Ovary (tissue), 9 donors: ENCODE data around the gene HIF1AN. TPM values are rescaled to one million over a fixed set of nuclear protein-coding genes. Genes with fewer than 3 reads are reported as not detected.

ENCODE experiments used
- DNase-seq, 5 donors: peaks; one replicate each; pipeline ENCODE4 v3.0.0-alpha.2; 2019 to 2020
- H3K27ac ChIP-seq, 2 donors: fragments of 200-600 bp; one replicate each; pipeline versions ENCODE4 v1.5.1 to v1.8.0; 2019 to 2022
- H3K27me3 ChIP-seq: fragments of 200-600 bp; one replicate; pipeline ENCODE4 v1.8.0; 2022
- H3K36me3 ChIP-seq: fragments of 200-600 bp; sonication (generic); one replicate; pipeline ENCODE4 v1.5.1; 2019
- H3K4me1 ChIP-seq: one replicate; pipeline ENCODE4 v1.8.1; 2013; ENCODE audit warnings: mild to moderate bottlenecking, moderate library complexity; ENCODE audit not compliant: insufficient read depth
- H3K4me3 ChIP-seq: fragments of 200-600 bp; sonication (generic); one replicate; pipeline ENCODE4 v1.5.1; 2017
- H3K9me3 ChIP-seq, 2 donors: fragments of 200-600 bp in 1 of 2; sonication (generic) in 1 of 2; one replicate each; pipeline versions ENCODE4 v1.5.1 to v1.8.1; 2013 to 2019; ENCODE audit warnings: mild to moderate bottlenecking in 1 of 2, moderate library complexity in 1 of 2
- EP300 ChIP-seq: sonication (generic); formaldehyde crosslinking; IDR thresholded peaks from one replicate; pipeline ENCODE4 v1.6.1; 2017; ENCODE audit warnings: antibody characterized with exemption
- POLR2A ChIP-seq: fragments of 450-650 bp; IDR thresholded peaks from one replicate; pipeline ENCODE4 v1.6.1; 2017; ENCODE audit warnings: antibody characterized with exemption, mild to moderate bottlenecking, moderate library complexity
- WGBS, 3 donors: extraction: QIAGEN DNeasy Blood & Tissue Kit in 1 of 3; methylation state at CpG; one replicate each; pipeline versions ENCODE4 v1.1.5 to v1.1.7; 2013 to 2017; 5-methylcytosine and 5-hydroxymethylcytosine counted together
- intact Hi-C, 4 donors: fragments of 100-400 bp; cut with DNase I; formaldehyde crosslinking; loops; one replicate each; pipeline versions ENCODE4 v1.11.0 to v1.15.1; 2022 to 2023
- polyA plus RNA-seq, 2 donors: library from polyadenylated mRNA; stranded (reverse); fragments of 200-250 nt in 1 of 2; fragments of 350-450 nt in 1 of 2; fragmentation: Illumina TruSeq in 1 of 2; extraction: RNeasy Lipid Tissue Mini Kit (QIAGEN cat#74804) in 1 of 2; gene quantifications; one replicate each; pipeline ENCODE4 v1.2.3, GENCODE V29; 2013 to 2014
- total RNA-seq, 7 donors: library from RNA; depleted of rRNA in 2 of 7; stranded (reverse); fragments of >200 nt in 2 of 7; fragmentation: NEBNext Ultra II Directional in 3 of 7; extraction: Animal tissue kit (Norgen Biotek cat#: 25700) in 3 of 7; gene quantifications; one replicate each; pipeline versions ENCODE4 v1.1.0 to v1.2.4, GENCODE V29; 2016 to 2023
- TF ChIP-seq, protein P1 (sequence below), 3 donors: fragments of 450-650 bp in 2 of 3; fragments of 200-600 bp in 1 of 3; IDR thresholded peaks; one replicate each; pipeline versions ENCODE4 v1.5.1 to v1.8.0; 2016 to 2022; ENCODE audit warnings: antibody characterized with exemption in 3 of 3, mild to moderate bottlenecking in 1 of 3
- donor health status: DM: no; HTN: no; CAD: no; lungs with moderate emphysema.
- donor health status: DM: no; HTN: no; CAD: no.
- donor health status: Bipolar disorder and iron deficiency.
- donor health status: DM: yes; HTN: yes; CAD: no.
- donor health status: DM: no; HTN: no; CAD: no.
- donor health status: DM: yes; HTN: yes; CAD: no.

The HIF1AN gene
- total and polyA plus RNA-seq, 9 donors: 6.3 to 60.2 (median 40.1) TPM

DNA sequence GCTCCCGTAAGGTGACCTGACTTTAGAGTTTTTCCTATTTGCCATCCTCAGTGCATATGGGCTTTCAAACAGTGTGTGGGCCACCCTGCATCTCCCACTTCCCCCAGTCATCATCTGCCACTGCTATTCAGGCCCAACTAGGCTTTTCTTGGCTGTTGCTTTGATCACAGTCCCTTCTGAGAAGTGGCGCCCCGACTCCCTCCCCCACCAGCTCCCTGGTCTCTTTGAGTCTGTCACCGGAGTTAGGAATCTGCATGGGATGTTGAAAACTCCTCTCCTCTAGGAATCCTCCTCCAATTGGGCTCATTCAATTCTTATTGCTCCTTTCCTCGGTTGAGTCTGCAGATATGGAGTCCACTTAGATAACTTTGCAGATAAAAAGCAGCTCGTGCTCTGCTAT is 32.1 kb downstream of the HIF1AN start:
- no peaks in the 10 kb centered on the region for H3K36me3 ChIP-seq
- H3K4me3 ChIP-seq: no peak overlapping the region
- intact Hi-C loops: loop anchor here in 1 of 4 donors (10.0 kb wide), 1 partner anchor 307 kb away; no protein-coding TSS in a partner anchor
- TF ChIP-seq, protein P1, sequence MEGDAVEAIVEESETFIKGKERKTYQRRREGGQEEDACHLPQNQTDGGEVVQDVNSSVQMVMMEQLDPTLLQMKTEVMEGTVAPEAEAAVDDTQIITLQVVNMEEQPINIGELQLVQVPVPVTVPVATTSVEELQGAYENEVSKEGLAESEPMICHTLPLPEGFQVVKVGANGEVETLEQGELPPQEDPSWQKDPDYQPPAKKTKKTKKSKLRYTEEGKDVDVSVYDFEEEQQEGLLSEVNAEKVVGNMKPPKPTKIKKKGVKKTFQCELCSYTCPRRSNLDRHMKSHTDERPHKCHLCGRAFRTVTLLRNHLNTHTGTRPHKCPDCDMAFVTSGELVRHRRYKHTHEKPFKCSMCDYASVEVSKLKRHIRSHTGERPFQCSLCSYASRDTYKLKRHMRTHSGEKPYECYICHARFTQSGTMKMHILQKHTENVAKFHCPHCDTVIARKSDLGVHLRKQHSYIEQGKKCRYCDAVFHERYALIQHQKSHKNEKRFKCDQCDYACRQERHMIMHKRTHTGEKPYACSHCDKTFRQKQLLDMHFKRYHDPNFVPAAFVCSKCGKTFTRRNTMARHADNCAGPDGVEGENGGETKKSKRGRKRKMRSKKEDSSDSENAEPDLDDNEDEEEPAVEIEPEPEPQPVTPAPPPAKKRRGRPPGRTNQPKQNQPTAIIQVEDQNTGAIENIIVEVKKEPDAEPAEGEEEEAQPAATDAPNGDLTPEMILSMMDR (IDR thresholded peaks at IDR 0.05): no peak
- TF ChIP-seq EP300 (no peak), POLR2A (no peak)
- H3K9me3 ChIP-seq: no peaks in the 10 kb centered on the region
- H3K27me3 ChIP-seq: no peaks in the 10 kb centered on the region
- no peak for DNase-seq
- peaks cover under 1% of the 10 kb centered on the region for H3K4me1 ChIP-seq
- WGBS, 3 donors: 16 to 19% (median 17%) methylated on average over 6 of the region's 6 CpGs
- no peak overlapping the region for H3K27ac ChIP-seq

DNA sequence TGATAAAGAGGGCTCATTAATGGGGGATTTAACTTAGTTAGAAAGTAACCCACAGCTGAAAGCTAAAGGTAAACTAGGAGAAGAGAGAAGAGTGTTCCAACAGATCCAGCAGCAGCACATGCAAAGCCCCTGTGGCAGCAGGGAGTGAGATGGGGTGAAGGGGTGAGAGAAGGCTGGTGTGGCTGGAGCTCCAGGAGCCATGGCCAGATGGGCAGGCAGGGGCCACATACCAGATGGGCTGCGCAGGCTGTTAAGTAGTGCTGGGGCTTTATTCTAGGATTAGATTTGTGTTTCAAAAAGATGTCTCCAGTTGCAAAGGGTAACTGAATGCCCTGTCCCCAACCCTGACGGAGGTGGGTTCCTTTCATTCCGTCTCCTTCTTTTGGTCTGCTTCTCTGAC is 33.2 kb downstream of the HIF1AN start:
- Histone ChIP-seq H3K27ac (no peak overlapping the region), H3K27me3 (no peaks in the 10 kb centered on the region), H3K4me1 (no peaks in the 10 kb centered on the region), H3K4me3 (no peak overlapping the region), H3K9me3 (no peaks in the 10 kb centered on the region), H3K36me3 (no peaks in the 10 kb centered on the region)
- no peak for DNase-seq
- 66 to 79% (median 71%) methylated on average over 3 of the region's 3 CpGs for WGBS, 3 donors
- intact Hi-C loops: loop anchor here in 1 of 4 donors (10.0 kb wide), 1 partner anchor 306 kb away; no protein-coding TSS in a partner anchor
- TF ChIP-seq POLR2A: no peak
- TF ChIP-seq EP300: no peak
- TF ChIP-seq, protein P1 (IDR thresholded peaks at IDR 0.05): no peak

DNA sequence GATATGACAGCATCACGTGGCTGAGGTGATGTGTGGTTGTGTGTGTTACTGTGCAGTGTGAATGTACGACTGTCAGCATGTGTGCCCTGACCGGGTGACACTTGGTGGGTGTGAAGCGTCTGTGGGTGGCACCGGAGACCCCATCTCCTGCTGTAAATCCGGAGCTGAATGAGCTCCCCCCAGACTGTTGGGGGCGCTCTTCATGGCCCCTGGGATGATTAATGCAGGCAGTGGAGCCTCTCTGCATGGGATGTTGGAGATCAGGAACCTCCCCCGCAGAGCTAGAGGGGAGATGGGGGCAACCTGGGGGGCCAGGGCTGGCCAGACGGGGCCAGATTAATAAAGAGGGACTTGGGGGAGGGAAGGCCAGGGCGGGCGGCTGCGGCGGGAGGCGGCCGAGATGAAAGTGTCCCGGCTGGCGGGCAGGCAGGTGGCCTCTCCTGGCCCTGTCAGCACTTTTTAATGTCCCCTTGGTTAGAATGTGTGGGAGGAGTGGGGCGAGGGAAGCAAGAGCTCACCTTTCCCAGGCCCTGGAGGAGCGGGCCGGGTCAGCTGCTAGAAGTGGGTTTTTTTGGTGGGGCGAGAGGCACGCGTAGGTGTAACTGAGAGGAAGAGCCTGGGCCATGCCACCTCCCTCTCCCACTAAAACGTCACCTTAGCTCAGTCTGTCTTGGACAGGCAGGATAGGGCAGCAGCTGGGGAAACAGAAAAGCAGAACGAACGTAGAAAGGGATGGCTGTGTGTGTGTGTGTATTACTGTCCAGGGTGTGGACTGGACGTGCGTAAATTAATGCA is 34.1 kb downstream of the HIF1AN start:
- H3K9me3 ChIP-seq: no peaks in the 10 kb centered on the region
- no peak overlapping the region for H3K27ac ChIP-seq
- no peak overlapping the region for H3K4me3 ChIP-seq
- DNase-seq: no peak
- intact Hi-C loops: loop anchor here in 1 of 4 donors (10.0 kb wide), 1 partner anchor 305 kb away; no protein-coding TSS in a partner anchor
- TF ChIP-seq, protein P1 (IDR thresholded peaks at IDR 0.05): no peak
- no peak for TF ChIP-seq EP300
- TF ChIP-seq POLR2A: no peak
- no peaks in the 10 kb centered on the region for H3K27me3 ChIP-seq
- 14 to 16% (median 14%) methylated on average over 28 of the region's 28 CpGs for WGBS, 3 donors
- no peaks in the 10 kb centered on the region for H3K36me3 ChIP-seq
- H3K4me1 ChIP-seq: no peaks in the 10 kb centered on the region

DNA sequence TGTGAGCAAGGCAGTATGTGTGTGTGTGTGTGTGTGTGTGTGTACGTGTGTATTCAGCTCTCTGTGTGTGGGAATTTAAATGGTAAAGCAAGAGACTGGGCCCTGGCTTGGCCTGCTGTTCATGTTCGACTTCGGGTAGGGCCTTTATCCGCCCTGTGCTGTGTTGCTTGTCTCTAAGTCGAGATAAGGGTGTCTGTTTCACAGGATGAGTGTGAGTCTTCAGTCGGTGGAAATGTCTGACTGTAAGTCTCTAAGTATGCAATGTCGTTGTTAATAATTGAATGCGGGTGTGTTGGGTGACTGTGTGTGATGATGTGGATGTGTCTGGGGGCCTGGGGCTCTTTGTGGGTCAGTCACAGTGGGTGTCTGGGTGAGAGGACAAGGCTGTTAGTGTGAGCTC is 34.8 kb downstream of the HIF1AN start:
- Histone ChIP-seq H3K4me3 (no peak overlapping the region), H3K9me3 (no peaks in the 10 kb centered on the region), H3K27ac (no peak overlapping the region), H3K4me1 (no peaks in the 10 kb centered on the region), H3K36me3 (no peaks in the 10 kb centered on the region), H3K27me3 (no peaks in the 10 kb centered on the region)
- no peak for DNase-seq
- no peak for TF ChIP-seq EP300
- TF ChIP-seq, protein P1 (IDR thresholded peaks at IDR 0.05): no peak
- TF ChIP-seq POLR2A: no peak
- WGBS, 3 donors: 54 to 58% (median 57%) methylated on average over 8 of the region's 8 CpGs
- intact Hi-C loops: no loop called here
